Kidney (tissue), 14 donors: Measurements from ENCODE around the gene NLGN1. TPM values are rescaled to one million over a fixed set of nuclear protein-coding genes. Genes with fewer than 3 reads are reported as not detected.
"Not testable (repeated sequence)": the region's sequence is repeated elsewhere in the genome, so short reads cannot be mapped to it uniquely, and the experiment has no call there.

Experiments used
- DNase-seq, 5 donors: peaks; one replicate each; pipeline ENCODE4 v3.0.0-alpha.2; 2013 to 2020
- FAIRE-seq: peaks from 2 replicates; lab custom pipeline; 2012; peaks lifted over from hg19 to GRCh38; lab: Jason Lieb, UNC
- H3K27ac ChIP-seq, 2 donors: one replicate each; pipeline ENCODE4 v1.7.0; 2013; ENCODE audit warnings: low read depth in 2 of 2, low read length in 2 of 2, inconsistent platforms in 1 of 2
- H3K27me3 ChIP-seq: one replicate; pipeline ENCODE4 v1.7.1; 2013; ENCODE audit warnings: low read length, inconsistent platforms; ENCODE audit not compliant: control insufficient read depth, insufficient read depth
- H3K36me3 ChIP-seq, 3 donors: one replicate each; pipeline versions ENCODE4 v1.7.0 to v1.7.1; 2013; ENCODE audit warnings: low read length in 3 of 3, control low read depth in 1 of 3, inconsistent platforms in 1 of 3; ENCODE audit not compliant: insufficient read depth in 3 of 3, control insufficient read depth in 2 of 3
- H3K4me1 ChIP-seq, 3 donors: one replicate each; pipeline versions ENCODE4 v1.7.0 to v1.7.1; 2013; ENCODE audit warnings: low read length in 3 of 3, inconsistent platforms in 1 of 3, low read depth in 1 of 3; ENCODE audit not compliant: control insufficient read depth in 2 of 3, insufficient read depth in 2 of 3
- H3K4me3 ChIP-seq, 3 donors: one replicate each; pipeline versions ENCODE4 v1.7.0 to v1.8.1; 2013; ENCODE audit warnings: low read length in 3 of 3, control low read depth in 1 of 3, inconsistent platforms in 1 of 3
- H3K9ac ChIP-seq, 3 donors: one replicate each; pipeline versions ENCODE4 v1.7.0 to v1.7.1; 2013; ENCODE audit warnings: low read length in 3 of 3, control low read depth in 1 of 3, inconsistent platforms in 1 of 3
- H3K9me3 ChIP-seq, 3 donors: one replicate each; pipeline versions ENCODE4 v1.7.0 to v1.7.1; 2013; ENCODE audit warnings: low read length in 3 of 3, control low read depth in 1 of 3, inconsistent platforms in 1 of 3; ENCODE audit not compliant: control insufficient read depth in 2 of 3, insufficient read depth in 1 of 3
- intact Hi-C: fragments of 100-400 bp; cut with DNase I; formaldehyde crosslinking; loops from one replicate; pipeline ENCODE4 v1.11.1; 2022
- polyA plus RNA-seq: library from polyadenylated mRNA; stranded (reverse); fragments of 350-450 nt; fragmentation: Illumina TruSeq; extraction: RNeasy Lipid Tissue Mini Kit (QIAGEN cat#74804); gene quantifications from one replicate; pipeline ENCODE4 v1.2.3, GENCODE V29; 2014; ENCODE audit warnings: low read depth, low replicate concordance; ENCODE audit not compliant: insufficient read depth
- total RNA-seq: library from RNA; stranded (reverse); fragmentation: NEBNext Ultra II Directional; extraction: Animal tissue kit (Norgen Biotek cat#: 25700); gene quantifications from one replicate; pipeline ENCODE4 v1.2.1, GENCODE V29; 2021
- TF ChIP-seq, protein P1 (sequence below): IDR thresholded peaks from 3 replicates; pipeline ENCODE4 v1.5.1; 2012; ENCODE audit warnings: mild to moderate bottlenecking, moderate library complexity, borderline replicate concordance; ENCODE audit not compliant: insufficient read depth; ENCODE audit errors: extremely low read depth
- donor health status: control.
- donor health status: control.
- donor health status: control.
- donor health status: control.
- donor health status: control.
- donor health status: DM: yes; HTN: yes; CAD: no.
- donor health status: Normal renal cell carcinoma (clear cell type).

Gene NLGN1
- total and polyA plus RNA-seq, 2 donors from 2014 or later: 0.49 to 19.4 TPM

DNA sequence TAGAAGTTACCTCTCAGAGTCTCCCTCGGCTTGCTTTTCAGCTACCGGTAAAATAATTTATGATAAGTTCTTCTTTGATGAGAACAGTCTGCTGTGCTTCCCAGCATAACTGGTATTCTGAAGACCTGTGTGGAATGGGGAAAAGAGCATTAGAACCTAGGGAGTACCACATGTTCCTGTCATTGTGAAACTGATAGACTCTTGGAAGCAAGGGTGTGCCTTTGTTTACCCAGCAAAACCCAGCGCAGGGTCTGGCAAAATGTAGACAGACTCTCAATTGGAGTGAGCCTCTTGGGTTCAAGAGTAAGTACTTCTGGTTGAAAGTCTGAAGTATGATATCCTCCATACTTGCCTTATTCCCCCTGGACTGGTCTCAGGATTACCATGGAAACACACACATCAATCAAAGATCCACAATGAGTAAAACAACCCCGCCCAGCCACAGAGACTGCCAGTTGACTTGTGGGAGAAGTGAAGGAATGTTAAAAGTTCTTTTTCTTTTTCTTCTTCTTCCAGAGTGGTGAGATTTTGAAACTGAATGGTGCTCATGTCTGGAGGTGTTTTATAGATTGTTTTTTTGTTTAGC lies 809.2 kb downstream of the NLGN1 start:
- intact Hi-C loops: no loop called here
- H3K27me3 ChIP-seq: no peaks in the 10 kb centered on the region
- no peak overlapping the region for H3K9ac ChIP-seq
- no peak overlapping the region for H3K27ac ChIP-seq
- peak in 1 of 5 donors; percentile 6 for DNase-seq
- TF ChIP-seq, protein P1, sequence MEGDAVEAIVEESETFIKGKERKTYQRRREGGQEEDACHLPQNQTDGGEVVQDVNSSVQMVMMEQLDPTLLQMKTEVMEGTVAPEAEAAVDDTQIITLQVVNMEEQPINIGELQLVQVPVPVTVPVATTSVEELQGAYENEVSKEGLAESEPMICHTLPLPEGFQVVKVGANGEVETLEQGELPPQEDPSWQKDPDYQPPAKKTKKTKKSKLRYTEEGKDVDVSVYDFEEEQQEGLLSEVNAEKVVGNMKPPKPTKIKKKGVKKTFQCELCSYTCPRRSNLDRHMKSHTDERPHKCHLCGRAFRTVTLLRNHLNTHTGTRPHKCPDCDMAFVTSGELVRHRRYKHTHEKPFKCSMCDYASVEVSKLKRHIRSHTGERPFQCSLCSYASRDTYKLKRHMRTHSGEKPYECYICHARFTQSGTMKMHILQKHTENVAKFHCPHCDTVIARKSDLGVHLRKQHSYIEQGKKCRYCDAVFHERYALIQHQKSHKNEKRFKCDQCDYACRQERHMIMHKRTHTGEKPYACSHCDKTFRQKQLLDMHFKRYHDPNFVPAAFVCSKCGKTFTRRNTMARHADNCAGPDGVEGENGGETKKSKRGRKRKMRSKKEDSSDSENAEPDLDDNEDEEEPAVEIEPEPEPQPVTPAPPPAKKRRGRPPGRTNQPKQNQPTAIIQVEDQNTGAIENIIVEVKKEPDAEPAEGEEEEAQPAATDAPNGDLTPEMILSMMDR: no peak
- H3K4me3 ChIP-seq: no peak overlapping the region
- FAIRE-seq: no peak
- no peaks in the 10 kb centered on the region for H3K9me3 ChIP-seq
- H3K4me1 ChIP-seq: no peaks in the 10 kb centered on the region
- H3K36me3 ChIP-seq: no peaks in the 10 kb centered on the region

DNA sequence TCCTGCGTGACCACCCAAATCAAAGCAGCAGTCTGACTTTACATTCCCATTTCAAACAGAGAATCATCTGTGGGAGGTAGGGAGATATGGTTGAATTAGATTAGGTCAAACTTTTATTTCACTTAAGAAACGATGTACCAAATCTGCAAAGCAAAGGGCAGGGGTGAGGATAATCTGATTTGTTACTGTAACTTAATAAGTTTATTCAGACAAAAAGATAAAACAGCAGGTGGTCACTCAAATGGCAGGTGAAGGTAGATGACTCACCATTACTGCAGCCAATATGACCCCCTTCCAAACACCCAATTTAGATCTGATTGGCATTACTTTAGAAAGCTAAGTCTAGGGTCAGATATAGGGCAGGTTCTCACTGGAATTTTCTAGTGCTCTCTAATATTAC lies 810.6 kb downstream of the NLGN1 start:
- no peaks in the 10 kb centered on the region for H3K4me1 ChIP-seq
- H3K36me3 ChIP-seq: no peaks in the 10 kb centered on the region
- H3K9me3 ChIP-seq: no peaks in the 10 kb centered on the region
- FAIRE-seq (no peak), DNase-seq (no peak)
- H3K27me3 ChIP-seq: no peaks in the 10 kb centered on the region
- TF ChIP-seq, protein P1: no peak
- H3K9ac ChIP-seq: no peak overlapping the region
- no peak overlapping the region for H3K4me3 ChIP-seq
- H3K27ac ChIP-seq: no peak overlapping the region
- intact Hi-C loops: no loop called here

DNA sequence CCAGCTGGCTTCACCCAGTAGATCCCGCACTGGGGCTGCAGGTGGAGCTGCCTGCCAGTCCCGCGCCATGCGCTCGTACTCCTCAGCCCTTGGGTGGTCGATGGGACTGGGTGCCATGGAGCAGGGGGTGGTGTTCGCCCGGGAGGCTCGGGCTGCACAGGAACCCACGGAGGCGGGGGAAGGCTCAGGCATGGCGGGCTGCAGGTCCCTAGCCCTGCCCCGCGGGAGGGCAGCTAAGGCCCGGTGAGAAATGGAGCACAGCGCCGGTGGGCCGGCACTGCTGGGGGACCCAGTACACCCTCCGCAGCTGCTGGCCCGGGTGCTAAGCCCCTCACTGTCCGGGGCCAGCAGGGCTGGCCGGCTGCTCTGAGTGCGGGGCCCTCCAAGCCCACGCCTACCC lies 814.4 kb downstream of the NLGN1 start:
- H3K4me1 ChIP-seq, H3K9me3 ChIP-seq, intact Hi-C loops, FAIRE-seq, DNase-seq, H3K27me3 ChIP-seq, H3K4me3 ChIP-seq, H3K36me3 ChIP-seq, H3K9ac ChIP-seq, H3K27ac ChIP-seq: not testable (repeated sequence)

DNA sequence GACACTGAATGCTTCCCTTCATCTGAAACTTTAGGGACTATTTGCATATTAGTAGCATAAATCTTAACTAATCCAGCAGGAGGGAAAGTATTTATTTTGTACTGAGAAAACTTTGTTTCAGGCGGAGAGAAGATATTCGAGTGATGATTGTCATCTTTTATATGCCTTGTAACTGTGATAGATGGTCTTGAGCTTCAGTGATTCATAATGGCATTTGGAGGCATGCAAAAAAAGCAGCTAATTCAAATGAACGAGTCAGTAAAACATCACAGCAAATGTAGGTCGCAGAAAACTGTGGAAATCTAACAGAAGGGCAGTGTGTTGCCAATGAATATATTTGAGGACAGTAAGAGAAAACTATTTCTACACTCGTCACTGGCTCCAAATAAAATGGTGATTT lies 817.9 kb downstream of the NLGN1 start:
- DNase-seq (no peak), FAIRE-seq (no peak)
- intact Hi-C loops: no loop called here
- H3K4me3 ChIP-seq: no peak overlapping the region
- no peak overlapping the region for H3K27ac ChIP-seq
- no peaks in the 10 kb centered on the region for H3K9me3 ChIP-seq
- no peak overlapping the region for H3K9ac ChIP-seq
- H3K27me3 ChIP-seq: no peaks in the 10 kb centered on the region
- no peaks in the 10 kb centered on the region for H3K36me3 ChIP-seq
- H3K4me1 ChIP-seq: no peaks in the 10 kb centered on the region
- TF ChIP-seq, protein P1: no peak
